ENCODE data around the gene DDOST. TPM values are rescaled to one million over a fixed set of nuclear protein-coding genes. Genes with fewer than 3 reads are reported as not detected.

The DDOST gene
- total RNA-seq, 2 donors from 2014 or later: 252 to 280 TPM

DNA sequence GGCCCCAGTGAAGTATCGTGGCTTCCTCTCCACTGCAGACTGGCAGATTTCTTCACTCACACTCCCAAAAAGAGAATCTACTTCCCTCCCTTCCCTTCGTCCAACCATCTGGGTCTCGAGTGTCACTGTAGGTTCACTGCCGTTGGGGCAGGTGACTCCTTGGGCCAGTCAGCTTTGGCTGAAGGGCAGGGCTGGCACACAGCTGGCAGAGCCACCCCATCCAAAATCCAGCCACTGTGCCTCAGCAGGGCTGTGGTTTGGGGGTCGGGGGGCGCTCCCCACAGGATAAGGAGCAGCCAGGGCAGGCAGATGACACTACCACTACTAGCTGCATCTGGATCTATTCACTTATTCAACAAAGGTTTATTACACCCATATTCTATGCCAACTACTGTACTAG, 18.1 kb downstream of the DDOST start:
- peaks cover 40% of the 10 kb centered on the region for H3K36me3 Mint-ChIP-seq (ENCODE audit: low read depth)
- Histone ChIP-seq H3K27ac (ENCODE audit: low read depth, low read length) (no peak overlapping the region), H3K27me3 (ENCODE audit: control insufficient read depth, insufficient read depth, low read length, poor library complexity, severe bottlenecking) (no peaks in the 10 kb centered on the region), H3K36me3 (ENCODE audit: control insufficient read depth, insufficient read depth, low read length) (peaks cover 11% of the 10 kb centered on the region), H3K9ac (ENCODE audit: extremely low read depth, low read length, poor library complexity, severe bottlenecking) (no peak overlapping the region), H3K4me3 (ENCODE audit: low read length) (no peak overlapping the region), H3K4me1 (ENCODE audit: control insufficient read depth, insufficient read depth, low read length) (no peaks in the 10 kb centered on the region), H3K9me3 (ENCODE audit: control insufficient read depth, low read length) (no peaks in the 10 kb centered on the region)
- H3K27ac Mint-ChIP-seq: no peak overlapping the region
- no peak for DNase-seq
- H3K4me3 Mint-ChIP-seq: no peak overlapping the region
- no peaks in the 10 kb centered on the region for H3K27me3 Mint-ChIP-seq (ENCODE audit: insufficient read depth)
- H3K4me1 Mint-ChIP-seq: no peaks in the 10 kb centered on the region
- no peaks in the 10 kb centered on the region for H3K9me3 Mint-ChIP-seq
- 93 to 100% methylated on average over 3 to 6 of the region's 6 CpGs for WGBS, 2 experiments (ENCODE audit: insufficient coverage in 1 of 2, insufficient read length in 1 of 2)
- no peak for TF ChIP-seq CTCF (conservative IDR thresholded peaks at IDR 0.05)

DNA sequence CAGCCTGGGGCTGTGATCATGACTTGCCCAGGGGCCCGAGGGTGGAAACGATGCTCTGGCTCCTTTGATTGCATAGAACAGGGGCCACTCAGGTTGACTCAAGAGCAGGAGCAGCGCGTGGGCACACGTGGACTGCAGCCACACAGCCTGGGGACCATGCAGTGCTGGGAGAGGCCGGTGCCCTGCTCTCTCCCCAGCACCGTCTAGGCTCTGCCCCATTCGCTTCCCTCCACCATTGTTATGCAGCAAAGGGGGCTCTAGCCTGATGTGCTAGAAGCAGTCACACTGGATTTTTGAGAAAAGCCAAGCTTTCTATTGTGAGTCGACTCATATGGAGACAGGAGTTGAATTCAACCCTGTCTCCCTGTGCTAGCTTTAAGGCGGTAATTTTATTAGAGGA, 19.2 kb downstream of the DDOST start:
- H3K4me1 ChIP-seq (ENCODE audit: control insufficient read depth, insufficient read depth, low read length): no peaks in the 10 kb centered on the region
- H3K9ac ChIP-seq (ENCODE audit: extremely low read depth, low read length, poor library complexity, severe bottlenecking): no peak overlapping the region
- H3K9me3 Mint-ChIP-seq: no peaks in the 10 kb centered on the region
- no peaks in the 10 kb centered on the region for H3K9me3 ChIP-seq (ENCODE audit: control insufficient read depth, low read length)
- H3K4me3 Mint-ChIP-seq: no peak overlapping the region
- WGBS, 2 experiments (ENCODE audit: insufficient coverage in 1 of 2, insufficient read length in 1 of 2): 84 to 88% methylated on average over 10 of the region's 10 CpGs
- no peak for DNase-seq
- no peaks in the 10 kb centered on the region for H3K27me3 ChIP-seq (ENCODE audit: control insufficient read depth, insufficient read depth, low read length, poor library complexity, severe bottlenecking)
- H3K4me1 Mint-ChIP-seq: no peaks in the 10 kb centered on the region
- H3K4me3 ChIP-seq (ENCODE audit: low read length): no peak overlapping the region
- TF ChIP-seq CTCF (conservative IDR thresholded peaks at IDR 0.05): no peak
- no peaks in the 10 kb centered on the region for H3K27me3 Mint-ChIP-seq (ENCODE audit: insufficient read depth)
- peaks cover 37% of the 10 kb centered on the region for H3K36me3 Mint-ChIP-seq (ENCODE audit: low read depth)
- peaks cover 11% of the 10 kb centered on the region for H3K36me3 ChIP-seq (ENCODE audit: control insufficient read depth, insufficient read depth, low read length)
- H3K27ac Mint-ChIP-seq: no peak overlapping the region
- H3K27ac ChIP-seq (ENCODE audit: low read depth, low read length): no peak overlapping the region

- WGBS, 2 experiments (ENCODE audit: insufficient coverage in 1 of 2, insufficient read length in 1 of 2): 6 to 23% methylated on average over 4 to 6 of the region's 6 CpGs
- no peak overlapping the region for H3K4me3 ChIP-seq (ENCODE audit: low read length)
- no peaks in the 10 kb centered on the region for H3K27me3 Mint-ChIP-seq (ENCODE audit: insufficient read depth)
Measured at GRCh38 chr1:20640183-20640597, 21.0 kb downstream of the DDOST start.

More at GRCh38 chr1:20640183-20640597, 21.0 kb downstream of the DDOST start:
- H3K4me1 ChIP-seq (ENCODE audit: control insufficient read depth, insufficient read depth, low read length): no peaks in the 10 kb centered on the region
- H3K9ac ChIP-seq (ENCODE audit: extremely low read depth, low read length, poor library complexity, severe bottlenecking): no peak overlapping the region
- no peak overlapping the region for H3K27ac ChIP-seq (ENCODE audit: low read depth, low read length)
- H3K27me3 ChIP-seq (ENCODE audit: control insufficient read depth, insufficient read depth, low read length, poor library complexity, severe bottlenecking): no peaks in the 10 kb centered on the region
- no peaks in the 10 kb centered on the region for H3K9me3 ChIP-seq (ENCODE audit: control insufficient read depth, low read length)
- Mint-ChIP-seq H3K27ac (no peak overlapping the region), H3K36me3 (ENCODE audit: low read depth) (peaks cover 35% of the 10 kb centered on the region), H3K9me3 (no peaks in the 10 kb centered on the region), H3K4me1 (no peaks in the 10 kb centered on the region), H3K4me3 (no peak overlapping the region)
- TF ChIP-seq CTCF (conservative IDR thresholded peaks at IDR 0.05): peak; percentile 88
- peaks cover 11% of the 10 kb centered on the region for H3K36me3 ChIP-seq (ENCODE audit: control insufficient read depth, insufficient read depth, low read length)
- peak; percentile 85 for DNase-seq

All from endodermal cell (in vitro differentiated cells).